ENCODE measurements around the gene AKAP13.

AKAP13 gene

GRCh38 chr15:85495096-85495495 is 114.7 kb downstream of the AKAP13 start:
- no peak for DNase-seq (ENCODE audit: low read depth)
- TF ChIP-seq CTCF (conservative IDR thresholded peaks at IDR 0.05; ENCODE audit: low read length), result no peak
- no peak overlapping the region for H3K4me3 ChIP-seq (ENCODE audit: low read length)

GRCh38 chr15:85495544-85495943 is 115.1 kb downstream of the AKAP13 start:
- no peak for TF ChIP-seq CTCF (conservative IDR thresholded peaks at IDR 0.05; ENCODE audit: low read length)
- H3K4me3 ChIP-seq (ENCODE audit: low read length), result no peak overlapping the region
- DNase-seq (ENCODE audit: low read depth), result no peak

GRCh38 chr15:85496151-85496550 is 115.7 kb downstream of the AKAP13 start:
- DNase-seq (ENCODE audit: low read depth), result no peak
- TF ChIP-seq CTCF (conservative IDR thresholded peaks at IDR 0.05; ENCODE audit: low read length), result no peak
- no peak overlapping the region for H3K4me3 ChIP-seq (ENCODE audit: low read length)

- TF ChIP-seq CTCF (conservative IDR thresholded peaks at IDR 0.05; ENCODE audit: low read length), result no peak
- H3K4me3 ChIP-seq (ENCODE audit: low read length), result no peak overlapping the region
- no peak for DNase-seq (ENCODE audit: low read depth)
Measured at GRCh38 chr15:85496551-85497171, 116.3 kb downstream of the AKAP13 start.

GRCh38 chr15:85497172-85497569 is 116.8 kb downstream of the AKAP13 start:
- no peak overlapping the region for H3K4me3 ChIP-seq (ENCODE audit: low read length)
- TF ChIP-seq CTCF (conservative IDR thresholded peaks at IDR 0.05; ENCODE audit: low read length), result no peak
- DNase-seq (ENCODE audit: low read depth), result no peak

- no peak for TF ChIP-seq CTCF (conservative IDR thresholded peaks at IDR 0.05; ENCODE audit: low read length)
- DNase-seq (ENCODE audit: low read depth), result no peak
- H3K4me3 ChIP-seq (ENCODE audit: low read length), result no peak overlapping the region
Measured at GRCh38 chr15:85498471-85498870, 118.1 kb downstream of the AKAP13 start.

- no peak for DNase-seq (ENCODE audit: low read depth)
- no peak overlapping the region for H3K4me3 ChIP-seq (ENCODE audit: low read length)
- no peak for TF ChIP-seq CTCF (conservative IDR thresholded peaks at IDR 0.05; ENCODE audit: low read length)
Measured at GRCh38 chr15:85499371-85499887, 119.0 kb downstream of the AKAP13 start.

Data from AG10803 (cell line).